T-helper 2 cell treated with Interferon-gamma antibody and Interleukin-4, amounts not matched to agents 100 ng/mL and 5 ng/mL, for 36 hours (primary cell): ENCODE results near the gene HHIPL1. TPM values are rescaled to one million over a fixed set of nuclear protein-coding genes. Genes with fewer than 3 reads are reported as not detected.
"Not testable (repeated sequence)": the region's sequence is repeated elsewhere in the genome, so short reads cannot be mapped to it uniquely, and the experiment has no call there.

Experiments
- intact Hi-C: fragments of 100-400 bp; cut with micrococcal nuclease; formaldehyde crosslinking; loops from one replicate; pipeline ENCODE4 v1.15.1; 2023
- total RNA-seq: library from RNA; stranded (reverse); gene quantifications from 2 replicates; pipeline ENCODE4 v1.2.3, GENCODE V29; 2022

Gene HHIPL1
- total RNA-seq, 1 donor from 2014 or later, result not detected

GRCh38 chr14:99632410-99633035 lies 12.4 kb upstream of the HHIPL1 start:
- intact Hi-C loops, result no loop called here

DNA sequence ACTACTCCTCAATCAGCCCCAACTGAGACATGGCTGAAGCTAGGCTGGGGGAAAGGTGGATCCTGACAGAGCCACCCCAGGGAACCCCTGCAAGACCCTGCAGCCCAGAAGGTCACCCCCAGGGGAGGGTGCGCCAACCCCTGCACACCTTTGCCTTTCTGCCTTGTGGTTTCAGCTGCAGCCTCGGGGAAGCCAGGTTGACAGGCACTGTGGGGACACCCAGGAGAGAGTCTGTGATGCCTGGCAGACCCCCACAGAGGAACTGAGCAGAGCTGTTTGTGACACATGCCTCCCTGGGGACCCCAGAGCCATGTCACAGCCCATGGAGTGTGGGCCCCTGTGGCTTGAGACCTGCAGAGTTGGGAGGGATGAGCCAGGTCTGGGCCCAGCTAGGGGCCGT lies 11.8 kb upstream of the HHIPL1 start:
- intact Hi-C loops, result no loop called here

DNA sequence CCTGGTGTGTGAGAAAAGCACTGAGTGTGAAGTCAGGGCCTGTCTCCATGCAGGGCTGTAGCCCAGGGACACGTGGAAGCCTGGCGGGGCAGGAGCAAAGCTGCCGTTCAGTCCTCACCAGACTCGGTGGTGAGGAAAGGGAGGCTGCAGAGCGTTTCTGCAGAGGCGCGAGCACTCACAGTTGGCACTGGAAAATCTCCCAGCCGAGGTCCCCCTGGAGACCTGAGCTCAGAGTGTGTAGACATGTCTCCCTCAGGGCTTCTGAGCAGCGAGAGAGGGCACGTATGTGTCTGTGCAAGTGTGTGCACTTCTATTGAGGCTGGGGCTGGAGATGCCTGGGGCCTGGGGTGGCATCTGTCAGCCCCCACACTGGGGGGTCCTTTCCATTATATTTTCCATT lies 11.0 kb upstream of the HHIPL1 start:
- intact Hi-C loops, result no loop called here

GRCh38 chr14:99634443-99634842 lies 10.5 kb upstream of the HHIPL1 start:
- intact Hi-C loops, result no loop called here

DNA sequence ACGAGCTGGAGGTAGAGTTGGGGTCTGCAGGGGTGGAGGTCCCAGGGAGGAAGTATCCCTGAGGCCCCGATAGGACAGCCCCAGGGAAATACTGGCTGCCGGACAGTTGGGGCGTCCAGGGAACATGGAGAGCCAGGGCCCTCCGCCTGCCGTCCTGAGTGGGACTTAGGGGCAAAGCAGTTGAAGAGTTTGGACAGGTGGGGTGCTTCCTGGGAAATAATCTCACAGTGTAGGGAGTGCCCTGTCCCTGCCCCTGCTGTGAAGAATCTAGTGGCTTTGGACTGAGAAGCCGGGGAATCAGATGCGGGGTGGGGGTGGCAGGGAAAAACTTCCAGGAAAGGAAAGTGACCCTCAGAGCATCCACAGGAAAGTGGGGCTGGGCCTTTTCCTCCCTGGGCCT lies 9.8 kb upstream of the HHIPL1 start:
- intact Hi-C loops, result no loop called here

- intact Hi-C loops, result no loop called here
These were observed 8.4 kb upstream of the HHIPL1 start for GRCh38 chr14:99636487-99636886.

- intact Hi-C loops, result no loop called here
These were observed 7.3 kb upstream of the HHIPL1 start for GRCh38 chr14:99637624-99638023.

DNA sequence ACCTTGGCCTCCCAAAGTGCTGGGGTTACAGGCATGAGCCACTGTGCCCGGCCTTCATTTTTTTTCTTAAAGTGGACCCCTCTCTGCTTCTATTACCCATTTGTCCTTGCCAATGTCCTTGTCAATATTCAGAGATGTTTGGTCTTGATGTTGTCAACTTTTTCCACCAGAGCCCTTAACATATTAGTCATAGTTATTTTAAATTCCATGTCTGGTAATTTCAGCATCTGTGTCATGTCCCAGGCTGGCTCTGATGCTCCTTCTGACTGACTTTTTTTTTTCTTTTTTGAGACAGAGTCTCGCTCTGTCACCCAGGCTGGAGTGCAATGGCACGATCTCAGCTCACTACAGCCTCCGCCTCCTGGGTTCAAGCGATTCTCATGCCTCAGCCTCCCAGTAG lies 2.2 kb upstream of the HHIPL1 start:
- intact Hi-C loops, result not testable (repeated sequence)

- intact Hi-C loops, result no loop called here
These were observed 1.6 kb upstream of the HHIPL1 start for GRCh38 chr14:99643343-99643742.

DNA sequence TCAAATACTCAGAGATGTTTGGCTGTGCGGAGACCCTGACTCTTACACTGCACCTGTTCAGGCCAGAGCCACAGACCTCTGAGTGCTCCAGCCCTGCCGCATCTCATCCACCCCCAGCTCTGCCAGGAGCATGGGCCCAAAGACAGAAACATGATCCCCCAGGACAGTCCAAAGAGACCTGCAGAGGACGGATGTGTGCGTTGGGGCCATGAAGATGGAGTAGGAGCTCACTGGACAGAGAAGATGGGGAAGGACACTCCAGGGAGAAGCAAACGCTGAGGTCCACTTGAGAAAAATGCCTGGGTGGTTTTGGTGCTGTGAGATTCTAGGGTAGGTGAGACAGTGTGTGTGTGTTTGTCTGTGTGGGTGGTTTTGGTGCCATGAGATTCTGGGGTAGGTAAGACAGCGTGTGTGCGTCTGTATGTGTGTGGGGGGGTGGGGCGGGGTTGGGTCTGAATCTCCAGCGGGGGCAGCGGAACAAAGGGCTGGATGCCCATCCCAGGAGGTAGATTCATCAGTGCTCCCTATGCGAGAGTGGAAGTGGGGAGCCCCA lies 818 bp upstream of the HHIPL1 start:
- intact Hi-C loops, result no loop called here

- intact Hi-C loops, result no loop called here
These were observed 896 bp downstream of the HHIPL1 start for GRCh38 chr14:99645545-99646505.

- intact Hi-C loops, result no loop called here
These were observed 2.5 kb downstream of the HHIPL1 start for GRCh38 chr14:99647411-99647810.

DNA sequence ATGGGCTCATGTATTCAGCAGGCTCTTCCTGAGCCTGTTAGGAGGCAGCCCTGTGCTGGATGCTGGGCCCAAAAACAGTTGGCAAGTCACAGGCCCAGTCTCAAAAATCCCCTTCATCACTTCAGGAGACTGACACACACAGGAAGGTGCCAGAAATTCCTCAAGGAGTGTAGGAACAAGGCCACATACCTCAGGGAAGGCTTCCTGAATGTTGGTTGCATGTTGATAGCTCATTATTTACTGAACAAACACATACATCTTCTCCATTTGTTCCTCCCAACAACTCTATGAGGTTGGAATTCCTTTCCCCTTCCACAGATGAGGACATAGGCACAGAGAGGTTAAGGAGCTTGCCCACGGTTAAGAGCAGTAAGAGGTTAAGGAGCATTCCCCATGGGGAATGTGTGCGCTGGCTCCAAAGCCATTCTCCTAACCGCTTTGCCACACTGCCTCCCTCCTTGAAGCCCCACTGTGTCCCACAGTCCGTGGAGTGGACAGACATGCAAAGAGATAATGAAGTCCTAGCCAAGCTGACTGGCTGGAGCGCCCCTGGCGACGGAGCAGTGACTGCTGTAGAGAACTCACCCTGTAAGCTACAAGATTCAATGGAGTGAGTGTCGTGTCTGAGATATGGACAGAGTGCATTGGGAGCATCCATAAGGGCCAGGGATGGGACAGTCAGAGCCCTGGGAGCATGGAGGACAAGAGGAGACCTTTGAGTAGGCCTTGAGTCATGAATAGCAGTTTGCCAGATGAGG lies 3.3 kb downstream of the HHIPL1 start:
- intact Hi-C loops, result no loop called here

GRCh38 chr14:99649219-99649618 lies 4.3 kb downstream of the HHIPL1 start:
- intact Hi-C loops, result no loop called here

DNA sequence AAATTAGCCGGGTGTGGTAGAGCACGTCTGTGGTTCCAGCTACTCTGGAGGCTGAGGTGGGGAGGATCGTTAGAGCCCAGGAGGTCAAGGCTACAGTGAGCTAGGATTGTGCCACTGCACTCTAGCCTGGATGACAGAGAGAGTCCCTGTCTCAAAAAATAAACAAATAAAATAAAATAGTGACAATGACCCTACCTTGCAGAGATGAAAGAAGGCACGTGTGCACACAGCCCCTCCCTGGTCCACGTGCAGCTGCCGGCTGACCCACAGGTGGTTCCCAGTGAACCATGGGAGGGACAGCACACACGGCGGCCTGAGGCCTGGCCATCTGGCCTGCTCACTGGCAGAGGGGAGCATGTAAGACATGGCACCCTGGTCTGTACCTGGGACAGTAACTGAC lies 4.7 kb downstream of the HHIPL1 start:
- intact Hi-C loops, result no loop called here

DNA sequence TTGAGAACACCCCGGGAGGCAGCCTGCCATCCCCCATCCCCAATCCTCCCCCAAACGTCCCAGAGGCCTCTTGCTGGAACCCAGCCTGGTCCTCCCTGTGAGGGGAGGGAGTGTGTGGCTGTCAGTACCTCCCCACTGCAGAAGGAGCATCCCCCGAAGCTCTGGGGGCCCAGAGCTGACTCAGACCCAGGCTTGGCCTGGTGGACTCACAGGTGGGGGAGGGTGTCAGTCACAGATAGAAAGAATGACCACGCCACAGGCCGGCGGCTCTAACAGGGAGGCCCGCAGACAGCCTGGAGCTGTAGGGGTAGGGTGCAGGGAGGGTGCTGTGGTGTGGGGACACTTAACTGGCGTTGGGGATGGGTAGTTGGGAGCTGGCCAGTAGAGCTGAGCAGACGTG lies 5.3 kb downstream of the HHIPL1 start:
- intact Hi-C loops, result no loop called here

DNA sequence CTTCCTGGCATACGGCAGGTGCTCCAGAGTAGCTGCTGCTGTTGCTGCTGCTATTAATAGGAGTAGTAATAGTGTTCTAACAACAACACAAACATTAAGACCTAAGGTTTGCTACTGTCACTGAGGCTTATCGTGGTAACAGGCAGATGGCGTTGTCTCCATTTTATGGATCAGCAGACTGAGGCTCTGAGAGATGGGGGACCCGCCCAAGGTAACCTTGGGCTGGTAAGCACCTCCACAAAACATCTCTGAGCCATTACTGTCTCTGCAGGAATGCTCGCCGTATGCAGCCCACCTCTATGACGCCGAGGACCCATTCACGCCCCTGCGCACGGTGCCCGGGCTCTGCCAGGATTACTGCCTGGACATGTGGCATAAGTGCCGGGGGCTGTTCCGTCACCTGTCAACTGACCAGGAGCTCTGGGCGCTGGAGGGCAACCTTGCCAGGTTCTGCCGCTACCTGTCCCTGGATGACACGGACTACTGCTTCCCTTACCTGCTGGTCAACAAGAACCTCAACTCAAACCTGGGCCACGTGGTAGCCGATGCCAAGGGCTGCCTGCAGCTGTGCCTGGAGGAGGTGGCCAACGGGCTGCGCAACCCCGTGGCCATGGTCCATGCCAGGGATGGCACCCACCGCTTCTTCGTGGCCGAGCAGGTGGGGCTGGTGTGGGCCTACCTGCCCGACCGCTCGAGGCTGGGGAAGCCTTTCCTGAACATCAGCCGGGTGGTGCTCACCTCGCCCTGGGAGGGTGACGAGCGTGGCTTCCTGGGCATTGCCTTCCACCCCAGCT lies 7.2 kb downstream of the HHIPL1 start:
- intact Hi-C loops, result no loop called here

DNA sequence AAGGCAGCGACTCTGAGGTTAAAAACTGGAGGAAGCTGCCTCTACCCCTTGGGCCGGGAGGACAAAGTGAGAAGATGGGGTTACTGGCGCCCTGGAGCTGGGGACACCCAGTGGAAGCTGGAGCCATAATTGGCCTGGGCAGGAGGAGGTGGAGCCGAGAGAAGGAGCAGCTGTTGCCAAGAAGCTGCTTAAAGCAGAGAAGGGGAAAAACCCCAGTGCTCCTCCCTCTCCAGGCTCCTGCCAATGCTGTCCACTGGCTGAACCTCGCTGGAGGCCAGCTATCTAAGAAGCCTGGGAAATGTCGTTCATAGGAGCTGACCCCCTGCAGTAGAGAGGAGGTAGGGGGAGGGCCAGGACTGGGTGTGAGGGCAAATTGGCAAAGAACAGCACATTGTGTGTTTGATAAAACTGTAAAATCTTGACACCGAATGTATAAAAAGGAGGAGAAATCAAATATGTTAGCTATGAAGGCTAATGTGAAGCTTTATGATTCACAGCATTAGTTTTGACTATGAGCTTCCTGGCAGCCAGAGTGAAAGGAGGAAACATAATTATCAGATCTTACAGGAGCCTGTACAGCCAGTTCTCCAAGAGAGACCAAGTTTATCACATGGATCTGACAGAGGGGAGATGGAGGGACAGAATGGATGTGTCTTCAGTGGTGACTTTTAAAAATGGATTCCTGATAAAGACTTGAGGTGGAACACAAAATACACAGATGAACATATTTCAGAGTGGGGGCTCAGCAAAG lies 9.5 kb downstream of the HHIPL1 start:
- intact Hi-C loops, result no loop called here

DNA sequence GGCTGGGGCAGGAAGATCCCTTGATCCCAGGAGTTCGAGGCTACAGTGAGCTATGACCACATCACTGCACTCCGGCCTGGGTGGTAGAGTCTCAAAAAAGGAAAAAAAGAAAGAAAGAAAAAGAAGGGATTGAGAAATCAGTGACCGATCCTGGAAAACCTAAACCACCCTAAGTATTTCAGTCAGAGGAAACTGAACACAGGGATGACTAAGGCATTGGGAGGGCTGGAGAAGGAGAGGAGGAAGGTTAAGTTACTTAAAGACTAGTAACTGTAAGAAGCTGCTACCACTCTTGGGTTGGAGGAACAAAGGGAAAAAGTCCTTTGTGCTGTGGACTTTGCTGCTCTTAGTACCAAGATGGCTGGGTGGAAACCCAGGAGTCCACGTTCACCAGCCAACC lies 10.6 kb downstream of the HHIPL1 start:
- intact Hi-C loops, result no loop called here

DNA sequence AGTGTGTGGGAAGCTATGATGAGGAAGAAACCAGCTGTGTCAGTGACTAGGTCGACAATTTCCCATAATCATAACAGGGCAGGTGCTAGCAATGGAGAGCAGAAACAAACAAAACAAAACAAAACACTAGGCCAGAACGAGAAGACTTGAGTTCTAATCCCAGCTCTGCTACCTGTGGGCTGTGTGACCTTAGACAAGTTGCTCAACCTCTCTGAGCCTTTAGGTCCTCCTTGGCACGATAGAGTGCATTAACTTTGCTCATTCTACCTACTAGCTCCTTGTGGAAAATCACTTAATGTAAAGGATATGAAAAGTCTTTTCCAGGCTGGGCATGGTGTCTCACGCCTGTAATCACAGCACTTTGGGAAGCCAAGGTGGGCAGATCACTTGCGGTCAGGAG lies 11.2 kb downstream of the HHIPL1 start:
- intact Hi-C loops, result no loop called here
